Occipital lobe (tissue), 2 donors: ENCODE results near the gene ZCCHC14. TPM values are rescaled to one million over a fixed set of nuclear protein-coding genes. Genes with fewer than 3 reads are reported as not detected.
"Not testable (repeated sequence)": the region's sequence is repeated elsewhere in the genome, so short reads cannot be mapped to it uniquely, and the experiment has no call there.

Experiments used
- DNase-seq: peaks from one replicate; lab custom pipeline; 2025; lab: John Stamatoyannopoulos, UW
- total RNA-seq: library from RNA; depleted of rRNA; stranded (reverse); fragments of >200 nt; gene quantifications from one replicate; pipeline ENCODE4 v1.2.3, GENCODE V29; 2014

ZCCHC14 gene
- total RNA-seq, 1 donor from 2014 or later: 33.2 TPM

- DNase-seq: no peak
These were observed 10.6 kb downstream of the ZCCHC14 start for GRCh38 chr16:87482266-87482665.

GRCh38 chr16:87481711-87482110 is 11.1 kb downstream of the ZCCHC14 start:
- not testable (repeated sequence) for DNase-seq

- peak; percentile 49 for DNase-seq
These were observed 15.4 kb downstream of the ZCCHC14 start for GRCh38 chr16:87477209-87477981.

GRCh38 chr16:87474566-87474996 is 18.2 kb downstream of the ZCCHC14 start:
- DNase-seq: no peak

- no peak for DNase-seq
These were observed 18.8 kb downstream of the ZCCHC14 start for GRCh38 chr16:87474017-87474416.

- DNase-seq: no peak
These were observed 19.9 kb downstream of the ZCCHC14 start for GRCh38 chr16:87472935-87473334.

GRCh38 chr16:87472142-87472778 is 20.6 kb downstream of the ZCCHC14 start:
- no peak for DNase-seq

GRCh38 chr16:87471278-87472141 is 21.3 kb downstream of the ZCCHC14 start:
- DNase-seq: no peak

GRCh38 chr16:87470332-87470731 is 22.5 kb downstream of the ZCCHC14 start:
- no peak for DNase-seq

- no peak for DNase-seq
These were observed 23.7 kb downstream of the ZCCHC14 start for GRCh38 chr16:87469169-87469568.

- DNase-seq: no peak
These were observed 24.3 kb downstream of the ZCCHC14 start for GRCh38 chr16:87468550-87468949.

- no peak for DNase-seq
These were observed 25.8 kb downstream of the ZCCHC14 start for GRCh38 chr16:87466975-87467501.

- DNase-seq: no peak
These were observed 26.9 kb downstream of the ZCCHC14 start for GRCh38 chr16:87465879-87466278.

GRCh38 chr16:87465306-87465705 is 27.5 kb downstream of the ZCCHC14 start:
- peak; percentile 24 for DNase-seq

- peak; percentile 21 for DNase-seq
These were observed 28.0 kb downstream of the ZCCHC14 start for GRCh38 chr16:87464691-87465300.

- no peak for DNase-seq
These were observed 28.8 kb downstream of the ZCCHC14 start for GRCh38 chr16:87463722-87464690.

GRCh38 chr16:87461466-87461991 is 31.3 kb downstream of the ZCCHC14 start:
- no peak for DNase-seq

- no peak for DNase-seq
These were observed 31.9 kb downstream of the ZCCHC14 start for GRCh38 chr16:87460936-87461335.

GRCh38 chr16:87459833-87460232 is 33.0 kb downstream of the ZCCHC14 start:
- no peak for DNase-seq

- no peak for DNase-seq
These were observed 33.8 kb downstream of the ZCCHC14 start for GRCh38 chr16:87459027-87459426.
